Activated T-helper 9 cell treated with anti-CD3 and anti-CD28 coated beads, Interleukin-2, amount 50 U/mL, for 16 hours (primary cell): Measurements from ENCODE around the gene CCDC60.

Source experiments
- DNase-seq: peaks from one replicate; pipeline ENCODE4 v3.0.0-alpha.2; 2020; ENCODE audit warnings: low read depth

CCDC60 gene

GRCh38 chr12:119544765-119545625, 210.5 kb downstream of the CCDC60 start:
- DNase-seq, result peak; percentile 1

- DNase-seq, result no peak
These were observed 211.8 kb downstream of the CCDC60 start for GRCh38 chr12:119546340-119546739.

- no peak for DNase-seq
These were observed 212.5 kb downstream of the CCDC60 start for GRCh38 chr12:119547001-119547400.

- DNase-seq, result no peak
These were observed 222.3 kb downstream of the CCDC60 start for GRCh38 chr12:119556854-119557253.

GRCh38 chr12:119565404-119565803, 230.9 kb downstream of the CCDC60 start:
- no peak for DNase-seq

GRCh38 chr12:119570771-119571170, 236.2 kb downstream of the CCDC60 start:
- no peak for DNase-seq

GRCh38 chr12:119573086-119573485, 238.6 kb downstream of the CCDC60 start:
- no peak for DNase-seq

- DNase-seq, result no peak
These were observed 239.7 kb downstream of the CCDC60 start for GRCh38 chr12:119574255-119574654.

GRCh38 chr12:119576118-119576810, 241.7 kb downstream of the CCDC60 start:
- DNase-seq, result no peak

- no peak for DNase-seq
These were observed 242.4 kb downstream of the CCDC60 start for GRCh38 chr12:119576915-119577314.

GRCh38 chr12:119578112-119578511, 243.6 kb downstream of the CCDC60 start:
- DNase-seq, result no peak

GRCh38 chr12:119589097-119589496, 254.6 kb downstream of the CCDC60 start:
- DNase-seq, result no peak

GRCh38 chr12:119589634-119590033, 255.1 kb downstream of the CCDC60 start:
- DNase-seq, result no peak
